ENCODE data around the gene VMO1. TPM values are rescaled to one million over a fixed set of nuclear protein-coding genes. Genes with fewer than 3 reads are reported as not detected.

The VMO1 gene
- total RNA-seq, 6 experiments from 2014 or later, result 3.5 to 12.3 (median 5.2) TPM

GRCh38 chr17:4772235-4772613, 13.9 kb downstream of the VMO1 start:
- peak in 3 of 4 donors; percentile 40 to 62 (median 60) for ATAC-seq
- 36% methylated on average over 8 of the region's 10 CpGs for WGBS (ENCODE audit: insufficient coverage, low coverage, low lambda C conversion rate, missing lambda C conversion rate)
- no peak for DNase-seq
- Histone ChIP-seq H3K27ac (peak overlapping the region; percentile 66 to 96 (median 88)), H3K4me3 (peak overlapping the region; percentile 52 to 64 (median 53)), H3K4me1 (peaks cover 0 to 16% (median 0%) of the 10 kb centered on the region in 4 donors), H3K36me3 (no peaks in the 10 kb centered on the region), H3K27me3 (no peaks in the 10 kb centered on the region), H3K9me3 (no peaks in the 10 kb centered on the region)
- TF ChIP-seq CTCF (IDR thresholded peaks at IDR 0.05), result no peak
- no peak for TF ChIP-seq POLR2A (IDR thresholded peaks at IDR 0.05)
- intact Hi-C loops (cut with DNase I), result no loop called here

- intact Hi-C loops (cut with DNase I), result no loop called here
- no peaks in the 10 kb centered on the region for H3K27me3 ChIP-seq
- WGBS (ENCODE audit: insufficient coverage, low coverage, low lambda C conversion rate, missing lambda C conversion rate), result 19% methylated on average over 9 of the region's 13 CpGs
- no peak for TF ChIP-seq CTCF (IDR thresholded peaks at IDR 0.05)
- TF ChIP-seq POLR2A (IDR thresholded peaks at IDR 0.05), result peak; percentile 87
- H3K9me3 ChIP-seq, result no peaks in the 10 kb centered on the region
- ATAC-seq (peak; percentile 89 to 96 (median 95)), DNase-seq (peak; percentile 79 to 87 (median 86))
- peak within 1 kb of the TSS; percentile 66 to 96 (median 88) for H3K27ac ChIP-seq
- H3K36me3 ChIP-seq, result no peaks in the 10 kb centered on the region
- H3K4me3 ChIP-seq, result peak within 1 kb of the TSS; percentile 52 to 64 (median 53)
- peaks cover 0 to 16% (median 0%) of the 10 kb centered on the region in 4 donors for H3K4me1 ChIP-seq
These were observed 14.5 kb downstream of the VMO1 start, which contains the start of gene TM4SF5 for GRCh38 chr17:4771519-4772234. TSS of gene TM4SF5 (plus strand) at chr17:4771886. CDS start at chr17:4771923, 37 bp downstream.

GRCh38 chr17:4769628-4770027, 16.5 kb downstream of the VMO1 start:
- 86% methylated on average over 1 of the region's 2 CpGs for WGBS (ENCODE audit: insufficient coverage, low coverage, low lambda C conversion rate, missing lambda C conversion rate)
- ATAC-seq (no peak), DNase-seq (no peak)
- Histone ChIP-seq H3K27me3 (no peaks in the 10 kb centered on the region), H3K4me3 (no peak overlapping the region), H3K4me1 (peaks cover 0 to 16% (median 0%) of the 10 kb centered on the region in 4 donors), H3K27ac (no peak overlapping the region), H3K9me3 (no peaks in the 10 kb centered on the region), H3K36me3 (no peaks in the 10 kb centered on the region)
- no peak for TF ChIP-seq CTCF (IDR thresholded peaks at IDR 0.05)
- TF ChIP-seq POLR2A (IDR thresholded peaks at IDR 0.05), result no peak
- intact Hi-C loops (cut with DNase I), result no loop called here

- H3K27ac ChIP-seq, result peak overlapping the region in 1 of 3 donors; percentile 8
- H3K9me3 ChIP-seq, result no peaks in the 10 kb centered on the region
- no peak overlapping the region for H3K4me3 ChIP-seq
- TF ChIP-seq CTCF (IDR thresholded peaks at IDR 0.05) (no peak), POLR2A (IDR thresholded peaks at IDR 0.05) (no peak)
- H3K36me3 ChIP-seq, result no peaks in the 10 kb centered on the region
- ATAC-seq (peak in 1 of 4 donors; percentile 8), DNase-seq (no peak)
- peaks cover 0 to 16% (median 0%) of the 10 kb centered on the region in 4 donors for H3K4me1 ChIP-seq
- intact Hi-C loops (cut with DNase I), result no loop called here
- H3K27me3 ChIP-seq, result no peaks in the 10 kb centered on the region
- 65% methylated on average over 4 of the region's 6 CpGs for WGBS (ENCODE audit: insufficient coverage, low coverage, low lambda C conversion rate, missing lambda C conversion rate)
These were observed 17.9 kb downstream of the VMO1 start for GRCh38 chr17:4768298-4768697.

All from right lobe of liver (tissue), 6 donors.